HG03159 (cell line): ENCODE measurements around the gene PPIA.

Experiments
- ATAC-seq: cut with Tn5 transposase; IDR thresholded peaks from one replicate; pipeline ENCODE4 v1.9.1; 2021; ENCODE audit warnings: mild to moderate bottlenecking, moderate library complexity; ENCODE audit not compliant: unreplicated experiment

Gene PPIA

GRCh38 chr7:44796504-44797328, at the start of gene PPIA:
PPIA (plus strand) TSS chr7:44796681; CDS start chr7:44796725, 44 bp downstream.
- peak; percentile 82 for ATAC-seq

GRCh38 chr7:44748045-44748947, 48.2 kb upstream of the PPIA start, which contains the start of gene ZMIZ2:
ZMIZ2 (plus strand) TSS chr7:44748847; CDS start chr7:44756250, 7,403 bp downstream.
- peak; percentile 66 for ATAC-seq

- ATAC-seq, result no peak
Observed at GRCh38 chr7:44748948-44749731, 47.3 kb upstream of the PPIA start.

GRCh38 chr7:44749992-44750391, 46.5 kb upstream of the PPIA start:
- no peak for ATAC-seq

- no peak for ATAC-seq
Observed at GRCh38 chr7:44750424-44750823, 46.1 kb upstream of the PPIA start.

- peak; percentile 45 for ATAC-seq
Observed at GRCh38 chr7:44750921-44751571, 45.4 kb upstream of the PPIA start.

- no peak for ATAC-seq
Observed at GRCh38 chr7:44752822-44753221, 43.7 kb upstream of the PPIA start.

GRCh38 chr7:44754802-44755697, 41.4 kb upstream of the PPIA start:
- no peak for ATAC-seq

- ATAC-seq, result no peak
Observed at GRCh38 chr7:44755698-44756627, 40.5 kb upstream of the PPIA start.

GRCh38 chr7:44756904-44757303, 39.6 kb upstream of the PPIA start:
- no peak for ATAC-seq

- ATAC-seq, result no peak
Observed at GRCh38 chr7:44757311-44757710, 39.2 kb upstream of the PPIA start.

- no peak for ATAC-seq
Observed at GRCh38 chr7:44757739-44758138, 38.7 kb upstream of the PPIA start.

- ATAC-seq, result no peak
Observed at GRCh38 chr7:44759246-44759645, 37.2 kb upstream of the PPIA start.

- no peak for ATAC-seq
Observed at GRCh38 chr7:44760034-44760580, 36.4 kb upstream of the PPIA start.

- ATAC-seq, result no peak
Observed at GRCh38 chr7:44761207-44762161, 35.0 kb upstream of the PPIA start.

GRCh38 chr7:44762300-44762699, 34.2 kb upstream of the PPIA start:
- no peak for ATAC-seq
